ENCODE results near the gene CTSA. TPM values are rescaled to one million over a fixed set of nuclear protein-coding genes. Genes with fewer than 3 reads are reported as not detected.
A peak's percentile ranks its signal among the peaks of the same experiment; 100 is the strongest.

Gene CTSA
- total and polyA plus RNA-seq, 2 of the 4 experiments (the other 2 are of a cell fraction) = 19.0 to 312 TPM

DNA sequence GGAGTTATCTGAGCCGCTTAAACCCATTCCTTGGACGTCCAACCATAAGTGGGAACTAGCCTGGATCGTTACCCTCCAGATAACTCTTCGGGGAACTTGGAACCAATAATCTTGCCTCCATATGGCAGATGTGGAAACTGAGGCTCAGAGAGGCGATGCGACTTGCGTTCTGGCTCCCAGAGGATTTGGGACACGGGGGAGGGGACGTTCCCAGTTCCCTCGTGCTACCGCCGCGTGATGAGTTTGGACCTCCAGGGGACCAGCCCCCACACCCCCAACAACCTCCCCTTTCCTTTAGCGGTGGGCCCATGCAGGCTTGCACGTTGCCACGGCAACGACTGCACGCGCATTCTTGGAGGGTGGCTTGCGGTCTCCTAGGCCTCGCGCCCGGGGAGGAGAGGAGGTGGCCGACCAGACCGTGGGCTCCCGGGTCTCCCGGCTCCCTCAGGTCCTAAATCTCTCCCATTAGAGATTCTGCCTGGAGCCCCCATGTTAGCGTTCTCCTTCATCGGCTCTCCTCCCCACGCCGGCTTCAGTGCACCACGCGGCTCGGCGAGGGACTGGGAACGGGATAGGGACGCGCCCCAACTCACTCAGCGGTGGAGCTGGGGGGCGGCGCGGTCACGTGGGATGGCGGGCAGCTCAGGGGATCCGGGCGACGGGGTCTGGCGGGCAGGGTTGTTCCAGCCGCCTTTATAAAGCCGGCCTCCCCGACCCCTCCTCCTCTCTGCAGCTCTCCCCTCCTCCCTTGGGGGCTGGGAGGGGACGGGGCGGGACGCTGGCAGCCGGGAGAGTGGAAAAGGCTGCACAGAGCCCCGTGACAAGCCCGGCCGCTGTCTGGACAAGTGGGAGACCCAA is 20.6 kb downstream of the CTSA start, which contains the start of gene PLTP:
Gene PLTP (minus strand): TSS at position 670 of the 858 bp plus-strand sequence. CDS start 703 bp downstream, outside the sequence.
- peak within 1 kb of the TSS; percentile 43 for H3K4me3 ChIP-seq (ENCODE audit: insufficient read depth, low read depth, low read length)
- dilution Hi-C loops (cut with HindIII; ENCODE audit: low sequenced_read_pairs, unreplicated experiment) = no loop called here
- intact Hi-C loops (cut with micrococcal nuclease) = no loop called here
- peak within 1 kb of the TSS; percentile 82 for H3K4ac ChIP-seq (ENCODE audit: low read depth, low read length)
- H2BK120ac ChIP-seq (ENCODE audit: low read depth, low read length) = peak within 1 kb of the TSS; percentile 76
- POLR2A ChIA-PET (ENCODE audit: unreplicated experiment) = no interaction called here
- peaks cover 5 to 22% of the 10 kb centered on the region in 2 experiments; a peak in 3 of 4 replicates for H3K79me1 ChIP-seq (ENCODE audit: low read depth in 1 of 2, low read length in 2 of 2)
- H4K20me1 ChIP-seq (ENCODE audit: insufficient read depth, low read length) = no peaks in the 10 kb centered on the region
- H2AK9ac ChIP-seq (replicated peaks; ENCODE audit: low read depth, low read length, poor library complexity) = peak within 1 kb of the TSS; percentile 89
- H2BK15ac ChIP-seq (ENCODE audit: low read depth, low read length) = peak within 1 kb of the TSS; percentile 20; the same call in 2 of the 3 replicates
- peak within 1 kb of the TSS; percentile 28; the same call in 1 of the 2 replicates for H3K56ac ChIP-seq (ENCODE audit: extremely low read depth, insufficient read depth, low read length)
- peaks cover 14% of the 10 kb centered on the region for H3K9me1 ChIP-seq (ENCODE audit: insufficient read depth, low read length)
- peaks cover 13% of the 10 kb centered on the region for H3K4me1 ChIP-seq (ENCODE audit: control insufficient read depth, insufficient read depth, low read length)
- H3K27ac ChIP-seq (ENCODE audit: insufficient read depth, low read length) = peak within 1 kb of the TSS; percentile 69
- CTCF ChIA-PET = no interaction called here
- no peaks in the 10 kb centered on the region for H3K27me3 ChIP-seq (ENCODE audit: control insufficient read depth, insufficient read depth, low read length)
- peak within 1 kb of the TSS; percentile 88 for H3K4me2 ChIP-seq (ENCODE audit: low read depth, low read length)
- peak within 1 kb of the TSS; percentile 39 for H3K18ac ChIP-seq (ENCODE audit: low read depth, low read length)
- BruUV-seq (replicated peaks) = no TSS peak
- in situ Hi-C loops (cut with MboI; ENCODE audit: low sequenced_read_pairs) = loop anchor here (25.0 kb wide), 1 partner anchor 574 kb away; the partner anchor contains the start of gene SDC4
- 0% methylated on average over 3 of the region's 58 CpGs; no CpG with 5 or more reads in 1 of the 2 experiments for WGBS, 2 experiments (ENCODE audit: extremely low coverage in 2 of 2, insufficient read length in 1 of 2)
- peak; percentile 57 for DNase-seq
- peak within 1 kb of the TSS; percentile 77 for H4K91ac ChIP-seq (ENCODE audit: insufficient read depth, low read depth, low read length)
- peak within 1 kb of the TSS; percentile 49 for H2BK20ac ChIP-seq (ENCODE audit: low read depth, low read length)
- H3K9me3 ChIP-seq (ENCODE audit: control insufficient read depth, insufficient read depth, low read length) = no peaks in the 10 kb centered on the region
- peak within 1 kb of the TSS; percentile 81 for H2AK5ac ChIP-seq (ENCODE audit: low read depth, low read length)
- TF ChIP-seq RAD21 (IDR thresholded peaks at IDR 0.05; ENCODE audit: low read length) (no peak), SMC3 (IDR thresholded peaks at IDR 0.05; ENCODE audit: low read depth, low read length) (no peak), CEBPB (IDR thresholded peaks at IDR 0.05; ENCODE audit: low read depth, low read length) (no peak), MAZ (IDR thresholded peaks at IDR 0.05; ENCODE audit: borderline replicate concordance, low read depth, low read length) (peak; percentile 52; the same call in 1 of the 2 replicates), MXI1 (IDR thresholded peaks at IDR 0.05; ENCODE audit: borderline replicate concordance, low read depth, low read length) (peak; percentile 45; the same call in 1 of the 2 replicates)
- TF ChIP-seq, protein P1, sequence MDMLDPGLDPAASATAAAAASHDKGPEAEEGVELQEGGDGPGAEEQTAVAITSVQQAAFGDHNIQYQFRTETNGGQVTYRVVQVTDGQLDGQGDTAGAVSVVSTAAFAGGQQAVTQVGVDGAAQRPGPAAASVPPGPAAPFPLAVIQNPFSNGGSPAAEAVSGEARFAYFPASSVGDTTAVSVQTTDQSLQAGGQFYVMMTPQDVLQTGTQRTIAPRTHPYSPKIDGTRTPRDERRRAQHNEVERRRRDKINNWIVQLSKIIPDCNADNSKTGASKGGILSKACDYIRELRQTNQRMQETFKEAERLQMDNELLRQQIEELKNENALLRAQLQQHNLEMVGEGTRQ (IDR thresholded peaks at IDR 0.05; ENCODE audit: low read depth, low read length) = peak; percentile 69
- peak within 1 kb of the TSS; percentile 94 for H3K14ac ChIP-seq (replicated peaks; ENCODE audit: low read depth, low read length)
- H2BK5ac ChIP-seq (ENCODE audit: low read depth, low read length, poor library complexity, severe bottlenecking) = peak within 1 kb of the TSS; percentile 69
- H4K5ac ChIP-seq (ENCODE audit: low read depth, low read length) = peak within 1 kb of the TSS; percentile 51
- peak; percentile 36 for ATAC-seq (ENCODE audit: low read depth)
- H3K23ac ChIP-seq (ENCODE audit: low read depth, low read length) = peak within 1 kb of the TSS; percentile 85
- H2AFZ ChIP-seq (replicated peaks; ENCODE audit: low read length, poor library complexity) = peak within 1 kb of the TSS; percentile 87
- H3K36me3 ChIP-seq (ENCODE audit: control insufficient read depth, insufficient read depth, low read length) = peaks cover 18% of the 10 kb centered on the region; the same call in 1 of the 2 replicates
- peak within 1 kb of the TSS; percentile 58 for H3K9ac ChIP-seq (ENCODE audit: low read depth, low read length)
- peak within 1 kb of the TSS; percentile 65 to 94 for H4K8ac ChIP-seq (ENCODE audit: low read depth in 2 of 2, low read length in 2 of 2)
